T1000 (cell line): ENCODE data around the gene PRELID3B.

Source experiments
- DNase-seq: peaks from one replicate; lab custom pipeline; 2025; ENCODE audit warnings: mixed read lengths; lab: John Stamatoyannopoulos, UW

PRELID3B gene

DNA sequence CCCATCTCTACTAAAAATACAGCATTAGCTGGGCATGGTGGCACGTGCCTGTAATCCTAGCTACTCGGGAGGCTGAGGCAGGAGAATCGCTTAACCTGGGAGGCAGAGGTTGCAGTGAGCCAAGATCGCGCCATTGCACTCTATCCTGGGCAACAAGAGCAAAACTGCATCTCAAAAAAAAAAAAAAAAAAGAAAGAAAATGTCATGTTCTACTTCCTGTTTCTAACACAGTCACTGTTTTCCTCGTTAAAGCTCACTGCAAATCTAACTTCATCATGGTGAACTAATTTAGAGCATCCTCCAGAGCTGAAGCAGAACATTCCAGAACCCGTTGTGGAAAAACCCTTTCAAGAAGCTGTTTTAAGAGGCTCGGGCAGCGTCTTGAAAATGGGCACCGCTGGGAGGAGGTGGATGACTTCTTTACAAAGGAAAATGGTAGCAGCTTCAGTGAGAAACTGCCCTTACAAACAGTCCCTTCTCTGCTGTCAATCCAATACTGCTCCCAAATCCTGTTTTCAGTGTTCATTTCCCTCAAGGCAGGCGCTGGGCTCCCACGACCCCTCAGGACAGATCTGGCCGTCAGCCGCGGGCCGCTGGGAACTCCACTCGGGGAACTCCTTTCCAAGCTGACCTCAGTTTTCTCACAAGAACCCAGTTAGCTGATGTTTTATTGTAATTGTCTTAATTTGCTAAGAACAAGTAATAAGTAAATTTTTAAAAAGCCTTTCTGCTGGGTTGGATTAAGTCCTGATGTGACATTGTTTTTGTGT is 48.0 kb downstream of the PRELID3B start:
- DNase-seq, result no peak

GRCh38 chr20:58993332-58994248 is 49.0 kb downstream of the PRELID3B start:
- DNase-seq, result no peak

DNA sequence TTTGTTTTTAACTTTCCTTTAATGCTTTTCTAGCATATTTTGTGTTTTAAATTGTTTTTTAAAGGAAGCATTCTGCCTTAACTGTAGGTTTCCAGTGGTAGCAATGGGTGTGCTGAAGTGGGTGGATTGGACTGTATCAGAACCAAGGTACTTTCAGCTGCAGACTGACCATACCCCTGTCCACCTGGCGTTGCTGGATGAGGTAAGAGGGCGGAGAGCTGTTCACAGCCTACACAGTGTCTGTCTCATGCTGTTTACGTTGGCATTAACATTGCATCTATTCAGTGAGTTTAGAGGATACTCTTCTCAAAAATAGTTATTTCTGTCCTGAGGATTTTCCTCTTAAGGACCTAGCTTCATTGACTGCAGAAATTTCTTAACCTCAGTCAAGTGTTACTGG is 49.7 kb downstream of the PRELID3B start:
- DNase-seq, result no peak

- DNase-seq, result no peak
These were observed 50.9 kb downstream of the PRELID3B start for GRCh38 chr20:58991715-58992114.

DNA sequence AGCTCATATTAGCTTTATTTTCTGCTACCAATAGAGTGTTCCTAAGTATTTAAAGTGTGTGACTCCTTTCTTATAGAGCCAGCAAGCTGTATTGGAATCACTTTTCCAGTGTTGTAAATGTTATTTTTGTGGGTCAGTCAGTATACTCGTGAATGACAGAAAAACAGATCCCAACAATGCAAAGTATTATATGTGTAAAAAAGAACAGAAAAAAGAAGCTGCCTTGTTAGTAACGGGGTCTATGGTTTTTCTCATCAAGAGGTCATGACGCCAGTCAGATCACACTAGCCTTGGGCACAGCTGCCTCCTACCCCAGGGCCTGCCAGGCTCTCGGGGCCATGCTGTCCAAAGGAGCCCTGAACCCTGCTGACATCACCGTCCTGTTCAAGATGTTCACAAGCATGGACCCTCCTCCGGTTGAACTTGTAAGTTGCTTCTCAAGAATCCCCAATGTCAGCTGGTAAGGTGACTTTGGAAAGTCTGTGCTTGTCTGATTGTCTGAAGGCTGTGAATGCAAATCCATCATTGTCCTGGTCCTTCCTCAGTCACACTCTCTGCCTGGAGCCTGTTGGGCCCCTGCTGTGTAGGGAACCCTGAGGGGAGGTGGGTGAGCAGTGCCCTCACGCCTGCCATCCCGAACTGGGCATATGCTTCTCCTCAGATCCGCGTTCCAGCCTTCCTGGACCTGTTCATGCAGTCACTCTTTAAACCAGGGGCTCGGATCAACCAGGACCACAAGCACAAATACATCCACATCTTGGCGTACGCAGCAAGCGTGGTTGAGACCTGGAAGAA is 51.7 kb downstream of the PRELID3B start:
- no peak for DNase-seq

GRCh38 chr20:58989196-58989595 is 53.4 kb downstream of the PRELID3B start:
- no peak for DNase-seq

DNA sequence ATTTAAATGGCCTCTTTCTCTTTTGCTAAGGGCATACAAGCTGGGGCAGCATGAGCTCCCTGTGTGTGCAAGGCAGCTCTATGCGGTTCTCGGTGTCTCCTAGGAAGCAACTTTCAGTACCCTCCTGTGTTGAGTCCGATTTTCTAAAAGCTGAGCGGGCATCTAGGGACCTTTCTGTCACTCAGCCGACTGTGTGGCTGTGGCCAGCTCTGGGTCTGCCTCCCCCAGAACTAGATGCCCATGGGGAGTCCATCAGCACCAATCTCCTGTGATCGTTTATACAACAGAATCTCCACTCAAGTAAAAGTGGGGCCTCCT is 54.1 kb downstream of the PRELID3B start:
- no peak for DNase-seq

- DNase-seq, result no peak
These were observed 54.6 kb downstream of the PRELID3B start for GRCh38 chr20:58987790-58988564.

GRCh38 chr20:58986968-58987517 is 55.5 kb downstream of the PRELID3B start:
- DNase-seq, result no peak

DNA sequence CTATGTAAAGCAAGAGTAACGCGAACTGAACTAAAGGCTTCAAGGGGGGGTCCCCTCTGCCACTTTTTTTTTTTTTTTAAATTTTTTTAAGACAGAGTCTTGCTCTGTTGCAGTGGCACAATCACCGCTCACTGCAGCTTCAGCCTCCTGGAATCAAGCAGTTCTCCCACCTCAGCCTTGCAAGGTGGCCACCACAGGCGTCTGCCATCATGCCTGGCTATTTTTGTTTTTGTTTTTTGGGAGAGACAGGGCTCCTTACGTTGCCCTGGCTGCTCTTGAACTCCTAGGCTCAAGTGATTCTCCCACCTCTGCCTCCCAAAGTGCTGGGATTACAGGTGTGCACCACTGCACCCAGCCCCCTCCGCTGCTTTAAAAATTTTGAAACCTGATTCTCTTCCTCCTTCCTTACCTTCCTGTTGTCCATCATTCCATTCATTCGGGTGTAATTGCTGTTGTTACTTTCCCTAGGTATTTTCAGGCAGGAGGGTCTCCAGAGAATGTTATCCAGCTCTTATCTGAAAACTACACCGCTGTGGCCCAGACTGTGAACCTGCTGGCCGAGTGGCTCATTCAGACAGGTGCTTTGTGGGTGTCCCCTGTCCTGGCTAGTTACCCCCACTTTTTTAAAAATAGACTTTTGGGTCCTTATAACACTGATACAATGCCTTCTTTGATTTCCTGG is 56.2 kb downstream of the PRELID3B start:
- DNase-seq, result no peak

DNA sequence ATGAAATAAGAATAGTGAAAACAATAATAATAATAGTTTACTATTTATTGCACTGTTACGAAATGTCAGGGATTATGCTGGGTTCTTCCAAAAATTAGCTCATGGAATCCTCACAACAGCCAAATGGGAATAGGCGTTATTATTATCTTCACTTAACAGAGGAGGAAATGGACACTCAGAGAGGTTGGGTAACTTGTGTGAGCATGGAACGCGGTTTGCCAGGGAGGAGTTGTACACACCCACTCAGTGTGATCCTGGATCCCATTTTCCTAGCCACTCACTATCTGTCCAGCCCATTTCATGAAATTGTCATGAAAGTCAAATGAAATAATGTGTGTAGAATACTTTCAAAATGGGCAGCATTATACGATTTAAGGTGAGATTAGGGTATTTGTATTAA is 56.9 kb downstream of the PRELID3B start:
- DNase-seq, result no peak

GRCh38 chr20:58984691-58985090 is 57.9 kb downstream of the PRELID3B start:
- no peak for DNase-seq
